Keratinocyte (primary cell): ENCODE results near the gene SCARB1. TPM values are rescaled to one million over a fixed set of nuclear protein-coding genes. Genes with fewer than 3 reads are reported as not detected.

Experiments used
- DNase-seq: peaks from one replicate; pipeline ENCODE4 v3.0.0-alpha.2; 2011; ENCODE audit warnings: low read depth, missing footprints, low spot score
- FAIRE-seq: peaks from 2 replicates; lab custom pipeline; 2011; peaks lifted over from hg19 to GRCh38; lab: Jason Lieb, UNC
- H2AFZ ChIP-seq: 2 replicates; pipeline ENCODE4 v1.6.0; 2012; ENCODE audit warnings: low read length, control low read depth, inconsistent platforms; ENCODE audit not compliant: control insufficient read depth
- H3K27ac ChIP-seq: 2 replicates; pipeline ENCODE4 v1.5.1; 2011; ENCODE audit warnings: low read length; ENCODE audit not compliant: control insufficient read depth, insufficient read depth
- H3K27me3 ChIP-seq: 3 replicates; pipeline ENCODE4 v1.6.0; 2011; ENCODE audit warnings: low read length; ENCODE audit not compliant: control insufficient read depth, insufficient read depth; ENCODE audit errors: extremely low read depth
- H3K36me3 ChIP-seq, 2 experiments: 2 replicates in 1 of 2; 3 replicates in 1 of 2; pipeline ENCODE4 v1.5.1; 2011; ENCODE audit warnings: low read length in 2 of 2, mild to moderate bottlenecking in 1 of 2; ENCODE audit not compliant: control insufficient read depth in 2 of 2, insufficient read depth in 2 of 2; ENCODE audit errors: extremely low read depth in 1 of 2
- H3K4me1 ChIP-seq: 3 replicates; pipeline ENCODE4 v1.5.1; 2011; ENCODE audit warnings: low read length; ENCODE audit not compliant: control insufficient read depth, insufficient read depth; ENCODE audit errors: extremely low read depth
- H3K4me2 ChIP-seq: 3 replicates; pipeline ENCODE4 v1.6.0; 2011; ENCODE audit warnings: low read depth, low read length; ENCODE audit not compliant: control insufficient read depth, insufficient read depth; ENCODE audit errors: extremely low read depth
- H3K4me3 ChIP-seq, 3 experiments: fragments of 200-600 bp in 1 of 3; sonication (generic) in 1 of 3; 2 replicates in 2 of 3; 3 replicates in 1 of 3; pipeline ENCODE4 v1.5.1; 2011 to 2016; ENCODE audit warnings: low read length in 3 of 3, mild to moderate bottlenecking in 3 of 3, control low read depth in 2 of 3, inconsistent platforms in 1 of 3, low read depth in 1 of 3, mixed read lengths in 1 of 3, mixed run types in 1 of 3, moderate library complexity in 1 of 3; ENCODE audit not compliant: control insufficient read depth in 2 of 3, insufficient read depth in 2 of 3; ENCODE audit errors: extremely low read depth in 1 of 3
- H3K79me2 ChIP-seq: 2 replicates; pipeline ENCODE4 v1.6.0; 2012; ENCODE audit warnings: low read length; ENCODE audit not compliant: control insufficient read depth, insufficient read depth
- H3K9ac ChIP-seq: 3 replicates; pipeline ENCODE4 v1.6.0; 2011; ENCODE audit warnings: low read length; ENCODE audit not compliant: control insufficient read depth, insufficient read depth; ENCODE audit errors: extremely low read depth
- H3K9me1 ChIP-seq: 3 replicates; pipeline ENCODE4 v1.6.0; 2011; ENCODE audit warnings: low read length; ENCODE audit not compliant: control insufficient read depth, insufficient read depth; ENCODE audit errors: extremely low read depth
- H3K9me3 ChIP-seq: 2 replicates; pipeline ENCODE4 v1.5.1; 2012; ENCODE audit warnings: low read depth, low read length; ENCODE audit not compliant: control insufficient read depth
- H4K20me1 ChIP-seq: 3 replicates; pipeline ENCODE4 v1.6.0; 2011; ENCODE audit warnings: low read length; ENCODE audit not compliant: control insufficient read depth, insufficient read depth; ENCODE audit errors: extremely low read depth
- CTCF ChIP-seq, 3 experiments: IDR thresholded peaks in 1 of 3; conservative IDR thresholded peaks in 1 of 3; optimal IDR thresholded peaks in 1 of 3; 2 replicates in 2 of 3; 3 replicates in 1 of 3; pipeline versions ENCODE3 to v1.5.1; 2011; ENCODE audit warnings: low read length in 3 of 3, mild to moderate bottlenecking in 3 of 3, moderate library complexity in 2 of 3, control low read depth in 1 of 3, inconsistent platforms in 1 of 3; ENCODE audit not compliant: insufficient read depth in 2 of 3; ENCODE audit errors: extremely low read depth in 1 of 3
- EZH2 ChIP-seq: IDR thresholded peaks from one replicate; pipeline ENCODE4 v1.6.1; 2012; ENCODE audit warnings: inconsistent platforms, mild to moderate bottlenecking, low read length, moderate library complexity
- dilution Hi-C: fragments of 300-500 bp; cut with MboI; formaldehyde crosslinking; loops from one replicate; pipeline ENCODE4 v1.7.0; 2020; ENCODE audit warnings: low sequenced_read_pairs; ENCODE audit not compliant: extremely low pct_ligation_motif_present
- polyA plus RNA-seq, 5 experiments: library from polyadenylated mRNA; depleted of rRNA in 3 of 5; stranded (reverse) in 3 of 5; stranded (forward) in 1 of 5; unstranded in 1 of 5; fragments of >200 nt; gene quantifications; 1 replicate in 1 of 5; 2 replicates in 3 of 5; 3 replicates in 1 of 5; pipeline versions ENCODE4 v1.2.1 to v1.2.3, GENCODE V29; 2011 to 2012; ENCODE audit warnings: missing spikeins in 2 of 5, low read depth in 1 of 5, low replicate concordance in 1 of 5

SCARB1 gene
- polyA plus RNA-seq, 1 donor (not counting 4 experiments of a cell fraction or from before 2014, with no cell fraction given) = 40.9 TPM

GRCh38 chr12:124732275-124733075, 131.2 kb downstream of the SCARB1 start:
- Histone ChIP-seq H2AFZ (no peak overlapping the region), H3K9me3 (no peaks in the 10 kb centered on the region), H3K4me1 (peaks cover 2% of the 10 kb centered on the region), H3K9ac (no peak overlapping the region), H3K9me1 (no peaks in the 10 kb centered on the region), H3K79me2 (no peaks in the 10 kb centered on the region), H3K27me3 (no peaks in the 10 kb centered on the region), H3K36me3 (no peaks in the 10 kb centered on the region), H3K27ac (no peak overlapping the region), H3K4me2 (no peak overlapping the region), H3K4me3 (no peak overlapping the region), H4K20me1 (no peaks in the 10 kb centered on the region)
- DNase-seq = no peak
- dilution Hi-C loops = no loop called here
- no peak for FAIRE-seq
- TF ChIP-seq CTCF (optimal IDR thresholded peaks at IDR 0.05 in 1 of 3, IDR thresholded peaks at IDR 0.05 in 1 of 3, conservative IDR thresholded peaks at IDR 0.05 in 1 of 3; ENCODE audit: extremely low read depth in 1 of 3, insufficient read depth in 2 of 3, low read length in 3 of 3) (no peak), EZH2 (no peak)

GRCh38 chr12:124731869-124732268, 131.8 kb downstream of the SCARB1 start:
- Histone ChIP-seq H3K9me1 (no peaks in the 10 kb centered on the region), H3K9ac (no peak overlapping the region), H3K4me3 (no peak overlapping the region), H4K20me1 (no peaks in the 10 kb centered on the region), H3K27me3 (no peaks in the 10 kb centered on the region), H3K4me2 (no peak overlapping the region), H3K9me3 (no peaks in the 10 kb centered on the region), H3K36me3 (no peaks in the 10 kb centered on the region), H2AFZ (no peak overlapping the region), H3K79me2 (no peaks in the 10 kb centered on the region), H3K4me1 (peaks cover 7% of the 10 kb centered on the region), H3K27ac (no peak overlapping the region)
- FAIRE-seq (no peak), DNase-seq (no peak)
- TF ChIP-seq CTCF (optimal IDR thresholded peaks at IDR 0.05 in 1 of 3, IDR thresholded peaks at IDR 0.05 in 1 of 3, conservative IDR thresholded peaks at IDR 0.05 in 1 of 3; ENCODE audit: extremely low read depth in 1 of 3, insufficient read depth in 2 of 3, low read length in 3 of 3) = no peak
- TF ChIP-seq EZH2 = no peak
- dilution Hi-C loops = no loop called here
